ENCODE data around the gene USP12. TPM values are rescaled to one million over a fixed set of nuclear protein-coding genes. Genes with fewer than 3 reads are reported as not detected.

The USP12 gene
- total and polyA plus RNA-seq, 2 donors from 2014 or later, result 15.0 to 27.5 TPM

DNA sequence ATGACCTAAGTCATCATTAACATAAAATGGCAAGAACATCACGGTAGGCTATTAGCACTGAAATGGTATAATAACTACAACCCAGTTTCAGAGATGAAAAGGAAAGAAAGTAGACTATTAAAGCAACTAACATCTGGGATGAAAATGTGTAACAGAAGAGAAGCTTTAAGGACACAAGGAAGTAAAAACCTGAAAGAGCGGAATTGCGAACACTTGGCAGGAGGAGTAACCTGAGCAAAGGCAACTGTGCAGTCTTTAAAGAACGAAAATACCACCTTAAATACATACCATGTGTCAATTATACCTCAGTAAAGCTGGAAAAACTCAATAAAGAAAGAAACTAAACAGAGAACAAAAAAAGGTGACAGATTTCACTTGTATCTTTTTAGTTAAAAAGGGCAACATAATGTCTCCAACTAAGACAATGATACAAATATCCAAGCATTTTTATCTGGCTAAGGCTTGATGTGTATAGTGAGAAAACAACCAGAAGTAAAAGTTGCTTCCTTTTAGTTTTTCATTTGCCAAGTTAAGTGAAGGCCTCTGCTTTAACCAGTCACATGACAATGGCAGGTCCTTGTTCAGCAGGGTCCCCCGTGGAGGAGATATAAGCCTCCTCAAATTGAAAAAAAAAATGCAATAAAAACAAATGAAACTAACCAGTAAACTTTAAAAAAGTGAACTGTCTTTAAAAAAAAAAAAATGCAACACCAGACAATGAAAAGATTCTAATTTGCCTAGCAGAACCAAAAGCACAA, 11.6 kb downstream of the USP12 start:
- no peak overlapping the region for H3K27ac ChIP-seq (ENCODE audit: low read depth in 2 of 2, low read length in 2 of 2)
- no peak for FAIRE-seq
- no peaks in the 10 kb centered on the region for H3K36me3 ChIP-seq (ENCODE audit: control insufficient read depth in 2 of 3, insufficient read depth in 3 of 3, low read length in 3 of 3)
- no peaks in the 10 kb centered on the region for H3K4me1 ChIP-seq (ENCODE audit: control insufficient read depth in 2 of 3, insufficient read depth in 2 of 3, low read depth in 1 of 3, low read length in 3 of 3)
- H3K9ac ChIP-seq (ENCODE audit: low read length in 3 of 3), result no peak overlapping the region
- peaks cover 0 to 4% (median 0%) of the 10 kb centered on the region in 3 donors for H3K9me3 ChIP-seq (ENCODE audit: control insufficient read depth in 2 of 3, insufficient read depth in 1 of 3, low read length in 3 of 3)
- no peak for DNase-seq
- no peaks in the 10 kb centered on the region for H3K27me3 ChIP-seq (ENCODE audit: control insufficient read depth, insufficient read depth, low read length)
- H3K4me3 ChIP-seq (ENCODE audit: low read length in 3 of 3), result no peak overlapping the region
- intact Hi-C loops (cut with DNase I), result no loop called here
- no peak for TF ChIP-seq CTCF (IDR thresholded peaks at IDR 0.05; ENCODE audit: borderline replicate concordance, extremely low read depth, insufficient read depth)

GRCh38 chr13:27158335-27158734, 13.3 kb downstream of the USP12 start:
- Histone ChIP-seq H3K9ac (ENCODE audit: low read length in 3 of 3) (no peak overlapping the region), H3K9me3 (ENCODE audit: control insufficient read depth in 2 of 3, insufficient read depth in 1 of 3, low read length in 3 of 3) (peaks cover 0 to 4% (median 0%) of the 10 kb centered on the region in 3 donors), H3K27me3 (ENCODE audit: control insufficient read depth, insufficient read depth, low read length) (no peaks in the 10 kb centered on the region), H3K4me3 (ENCODE audit: low read length in 3 of 3) (no peak overlapping the region), H3K36me3 (ENCODE audit: control insufficient read depth in 2 of 3, insufficient read depth in 3 of 3, low read length in 3 of 3) (no peaks in the 10 kb centered on the region), H3K4me1 (ENCODE audit: control insufficient read depth in 2 of 3, insufficient read depth in 2 of 3, low read depth in 1 of 3, low read length in 3 of 3) (peaks cover 0 to 3% (median 0%) of the 10 kb centered on the region in 3 donors), H3K27ac (ENCODE audit: low read depth in 2 of 2, low read length in 2 of 2) (no peak overlapping the region)
- FAIRE-seq (no peak), DNase-seq (no peak)
- intact Hi-C loops (cut with DNase I), result no loop called here
- no peak for TF ChIP-seq CTCF (IDR thresholded peaks at IDR 0.05; ENCODE audit: borderline replicate concordance, extremely low read depth, insufficient read depth)

DNA sequence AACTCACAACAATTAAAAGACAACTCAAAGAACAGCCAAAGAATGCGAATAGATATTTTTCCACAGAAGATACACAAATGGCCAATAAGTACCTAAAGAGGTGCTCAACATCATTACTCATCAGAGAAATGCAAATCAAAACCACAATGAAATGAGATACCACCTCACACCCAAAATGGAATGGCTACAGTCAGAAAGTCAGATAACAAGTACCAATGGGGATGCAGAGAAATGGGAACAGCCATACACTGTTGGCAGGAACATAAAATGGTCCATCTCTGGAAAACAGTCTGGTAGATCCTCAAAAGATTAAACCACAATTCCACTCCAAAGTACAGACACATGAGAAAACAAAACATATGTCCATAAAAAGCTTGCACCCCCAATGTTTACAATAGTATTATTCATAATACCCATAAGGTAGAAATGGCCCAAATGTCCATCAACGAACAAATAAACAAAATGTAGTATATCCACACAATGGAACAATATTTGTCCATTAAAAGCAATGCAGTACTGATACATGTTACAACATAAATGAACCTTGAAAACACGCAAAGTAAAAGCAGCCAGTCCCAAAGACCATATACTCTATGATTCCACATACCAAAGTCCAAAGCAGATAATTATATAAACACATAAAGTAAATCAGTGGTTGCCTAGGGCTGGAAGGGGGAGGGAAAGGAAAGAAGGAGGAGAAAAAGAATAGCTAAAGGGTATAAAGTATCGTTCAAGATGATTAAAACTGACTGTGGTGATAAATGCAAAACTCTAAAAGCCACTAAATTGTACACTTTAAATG, 19.6 kb downstream of the USP12 start:
- FAIRE-seq (no peak), DNase-seq (no peak)
- H3K9ac ChIP-seq (ENCODE audit: low read length in 3 of 3), result no peak overlapping the region
- peaks cover 0 to 4% (median 0%) of the 10 kb centered on the region in 3 donors for H3K9me3 ChIP-seq (ENCODE audit: control insufficient read depth in 2 of 3, insufficient read depth in 1 of 3, low read length in 3 of 3)
- H3K27ac ChIP-seq (ENCODE audit: low read depth in 2 of 2, low read length in 2 of 2), result no peak overlapping the region
- intact Hi-C loops (cut with DNase I), result no loop called here
- no peak overlapping the region for H3K4me3 ChIP-seq (ENCODE audit: low read length in 3 of 3)
- TF ChIP-seq CTCF (IDR thresholded peaks at IDR 0.05; ENCODE audit: borderline replicate concordance, extremely low read depth, insufficient read depth), result no peak
- peaks cover 0 to 10% (median 0%) of the 10 kb centered on the region in 3 donors for H3K4me1 ChIP-seq (ENCODE audit: control insufficient read depth in 2 of 3, insufficient read depth in 2 of 3, low read depth in 1 of 3, low read length in 3 of 3)
- H3K36me3 ChIP-seq (ENCODE audit: control insufficient read depth in 2 of 3, insufficient read depth in 3 of 3, low read length in 3 of 3), result no peaks in the 10 kb centered on the region
- no peaks in the 10 kb centered on the region for H3K27me3 ChIP-seq (ENCODE audit: control insufficient read depth, insufficient read depth, low read length)
